ENCODE data around the gene FOXR1.
A peak's percentile ranks its signal among the peaks of the same experiment; 100 is the strongest.

The FOXR1 gene

GRCh38 chr11:119027561-119028345 lies 56.2 kb downstream of the FOXR1 start:
- DNase-seq, result no peak

- peak; percentile 42 to 71 for DNase-seq
These were observed 56.9 kb downstream of the FOXR1 start for GRCh38 chr11:119028346-119029068.

- no peak for DNase-seq
These were observed 57.4 kb downstream of the FOXR1 start for GRCh38 chr11:119029069-119029339.

- no peak for DNase-seq
These were observed 57.9 kb downstream of the FOXR1 start for GRCh38 chr11:119029340-119030028.

- DNase-seq, result no peak
These were observed 58.4 kb downstream of the FOXR1 start for GRCh38 chr11:119030029-119030328.

GRCh38 chr11:119030329-119031047 lies 58.9 kb downstream of the FOXR1 start, which contains the start of gene SLC37A4:
Gene SLC37A4 (minus strand): TSS chr11:119030877.
- peak; percentile 96 to 98 for DNase-seq

Measured in inflammatory macrophage treated with lipopolysaccharide for 1 hour (primary cell).